GM18508 (cell line): ENCODE data around the gene UNC93B1.

Source experiments
- ATAC-seq: cut with Tn5 transposase; IDR thresholded peaks from one replicate; pipeline ENCODE4 v1.9.1; 2021; ENCODE audit warnings: moderate number of reproducible peaks; ENCODE audit not compliant: insufficient read depth, unreplicated experiment

The UNC93B1 gene

GRCh38 chr11:68011051-68011943 is 7.4 kb upstream of the UNC93B1 start:
- no peak for ATAC-seq

DNA sequence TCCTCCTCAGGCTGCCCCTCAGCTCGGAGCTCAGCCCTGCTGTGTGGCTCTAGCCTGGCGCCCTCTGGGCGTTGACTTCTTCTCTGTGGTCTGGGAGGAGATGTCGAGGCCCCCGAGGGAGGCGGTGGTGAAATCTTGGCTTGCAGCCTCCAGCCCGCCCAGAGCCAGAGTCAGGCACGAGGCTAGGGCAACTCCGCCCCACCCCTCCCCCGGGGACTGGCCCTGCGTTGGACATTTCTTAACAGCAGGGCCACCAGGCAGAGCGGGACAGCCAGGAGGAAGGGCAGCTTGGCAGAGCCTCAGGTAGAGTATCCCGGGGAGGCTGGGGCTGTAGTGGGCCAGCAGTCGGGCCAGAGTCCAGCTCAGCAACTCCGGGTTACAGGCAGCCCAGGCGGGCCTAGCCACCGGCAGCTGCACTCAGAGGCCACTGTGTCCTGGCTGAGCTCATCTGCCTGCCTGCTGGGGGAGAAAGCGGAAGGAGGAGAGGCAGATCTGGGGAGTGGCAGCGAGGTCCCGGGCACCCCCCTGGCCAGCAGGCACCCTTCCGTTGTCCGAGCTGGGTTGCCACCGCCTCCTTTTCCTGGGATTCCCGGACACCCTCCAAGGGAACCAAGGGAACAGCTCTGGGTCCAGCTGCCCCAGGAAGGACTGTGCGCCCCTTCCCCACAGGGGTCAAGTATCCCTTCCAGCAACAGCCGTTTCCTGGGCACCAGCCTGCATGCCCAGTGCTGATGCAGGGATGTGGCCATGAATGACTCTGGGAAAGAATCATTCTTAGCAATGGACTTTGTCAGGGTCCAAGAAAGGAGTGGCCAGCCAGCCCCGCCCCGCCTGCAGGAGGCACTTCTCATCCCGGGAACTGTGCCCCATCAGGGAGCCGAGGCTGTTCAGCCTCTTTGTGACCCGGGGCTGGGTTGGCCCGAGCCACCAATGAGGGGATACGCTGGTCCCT is 6.5 kb upstream of the UNC93B1 start, which contains the start of gene ALDH3B1:
Gene ALDH3B1 (plus strand): TSS at position 238 of the 952 bp plus-strand sequence. CDS start 4,971 bp downstream, outside the sequence.
- ATAC-seq: no peak

- no peak for ATAC-seq
Measured at GRCh38 chr11:68009391-68010089, 5.6 kb upstream of the UNC93B1 start.

DNA sequence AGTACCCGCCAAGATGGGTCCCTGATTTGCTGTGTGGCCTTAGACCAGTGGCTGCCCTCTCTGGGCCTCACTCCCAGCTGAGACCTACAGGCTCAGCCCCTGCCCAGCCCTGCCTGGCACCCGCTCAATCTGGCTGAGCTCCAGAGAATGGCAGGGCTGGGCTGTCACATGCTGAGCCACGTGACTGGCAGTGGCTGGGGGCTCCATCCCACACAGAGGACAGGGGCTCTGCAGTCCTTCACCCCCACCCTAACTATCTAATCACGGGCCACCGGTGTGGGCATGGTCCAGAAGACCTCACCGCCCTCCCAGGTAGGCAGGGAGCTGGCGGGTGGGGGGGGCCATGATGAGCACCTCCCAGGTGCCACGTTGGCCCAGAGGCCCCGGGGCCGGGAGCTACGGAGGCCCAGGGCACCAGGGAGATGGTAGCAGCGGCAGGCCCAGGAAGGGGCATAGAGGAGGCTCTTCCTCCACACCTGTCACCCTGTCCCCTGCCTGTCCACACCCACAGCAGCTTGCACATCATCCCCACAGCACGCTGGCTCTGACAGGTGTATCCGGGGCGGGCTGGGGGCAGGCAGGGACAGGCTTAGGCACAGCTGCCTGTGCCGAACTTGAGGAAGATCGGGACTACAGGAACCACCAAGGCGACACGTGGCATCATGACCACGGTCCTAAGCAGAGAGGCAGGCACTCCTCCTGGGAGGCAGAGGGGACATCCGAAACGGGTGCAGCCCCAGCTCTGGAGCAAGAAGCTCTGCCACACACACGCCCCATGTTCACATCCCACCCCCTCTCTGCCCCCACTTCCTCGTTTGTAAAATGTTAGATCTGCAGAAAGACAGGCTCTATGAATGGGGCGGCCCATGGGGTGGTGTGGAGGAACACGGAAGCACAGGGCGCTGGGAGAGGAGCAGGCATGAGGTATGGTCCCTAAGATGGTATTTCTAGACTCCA is 4.8 kb upstream of the UNC93B1 start:
- no peak for ATAC-seq

DNA sequence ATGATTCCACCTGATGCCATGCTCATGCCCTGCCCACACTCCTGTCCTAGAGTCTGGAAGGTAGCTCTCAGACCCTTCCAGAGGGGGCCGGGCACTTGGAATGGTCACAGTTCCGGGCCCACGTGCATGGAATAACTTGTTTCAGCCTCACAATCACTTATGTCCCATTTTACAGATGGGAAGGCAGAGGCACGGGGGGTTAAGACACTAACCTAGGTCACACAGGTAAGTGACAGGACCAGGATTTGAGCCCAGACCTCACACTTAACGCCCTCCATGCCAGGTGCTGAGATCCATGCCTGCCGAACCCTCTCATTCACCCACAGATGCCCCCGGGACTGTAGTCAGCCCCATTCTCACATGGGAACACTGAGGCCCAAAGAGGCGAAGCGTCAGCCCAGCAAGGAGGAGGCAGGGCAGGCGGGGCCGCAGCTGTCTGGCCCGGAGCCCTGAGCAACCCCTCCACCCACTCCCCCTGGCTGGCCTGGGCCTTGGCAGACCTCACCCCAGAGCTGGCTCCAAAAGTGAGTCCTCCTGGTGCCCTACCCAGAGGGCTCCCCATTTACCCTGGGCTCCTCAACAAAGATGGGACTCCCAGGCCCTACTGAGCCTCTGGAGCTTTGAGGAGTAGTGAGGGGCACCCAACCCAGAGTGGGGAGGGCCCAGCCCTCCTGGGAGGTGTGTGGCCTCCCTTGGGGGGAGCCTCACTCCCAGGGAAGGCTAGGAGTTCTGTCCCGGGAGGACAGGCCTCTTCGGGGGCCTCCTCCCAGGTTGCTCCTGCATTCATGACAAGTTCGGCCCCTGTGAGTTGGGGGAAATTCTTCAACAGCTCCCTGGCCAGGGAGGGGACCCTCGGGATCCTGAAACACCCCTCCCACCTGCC is 3.8 kb upstream of the UNC93B1 start:
- ATAC-seq: no peak

DNA sequence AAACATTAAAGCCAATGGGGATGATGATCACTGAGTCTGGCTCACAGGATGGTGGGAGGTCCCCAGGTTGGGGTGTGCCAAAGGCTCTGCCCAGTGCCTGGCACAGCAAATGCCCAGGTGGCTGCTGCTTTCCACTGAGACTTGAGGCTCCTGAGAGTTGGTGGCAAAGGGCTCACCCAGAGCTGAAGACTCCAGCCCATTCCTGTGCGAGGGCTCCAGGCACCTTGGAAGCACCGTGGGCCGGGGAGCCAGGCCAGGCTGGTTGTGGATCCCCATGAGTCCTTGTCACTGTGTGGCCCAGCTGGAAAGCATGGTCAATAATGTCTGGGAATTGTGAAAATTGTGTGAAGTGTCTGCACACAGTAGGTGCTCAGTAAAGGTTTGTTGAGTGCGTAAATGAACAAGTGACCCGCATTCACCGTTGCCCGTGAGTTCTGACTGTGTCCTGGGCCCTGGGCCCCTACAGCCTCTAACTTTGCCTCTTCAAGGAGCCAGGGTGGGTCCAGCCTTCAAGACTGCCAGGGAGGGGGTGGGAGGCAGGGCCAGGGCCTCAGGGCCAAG is 2.8 kb upstream of the UNC93B1 start:
- ATAC-seq: no peak

DNA sequence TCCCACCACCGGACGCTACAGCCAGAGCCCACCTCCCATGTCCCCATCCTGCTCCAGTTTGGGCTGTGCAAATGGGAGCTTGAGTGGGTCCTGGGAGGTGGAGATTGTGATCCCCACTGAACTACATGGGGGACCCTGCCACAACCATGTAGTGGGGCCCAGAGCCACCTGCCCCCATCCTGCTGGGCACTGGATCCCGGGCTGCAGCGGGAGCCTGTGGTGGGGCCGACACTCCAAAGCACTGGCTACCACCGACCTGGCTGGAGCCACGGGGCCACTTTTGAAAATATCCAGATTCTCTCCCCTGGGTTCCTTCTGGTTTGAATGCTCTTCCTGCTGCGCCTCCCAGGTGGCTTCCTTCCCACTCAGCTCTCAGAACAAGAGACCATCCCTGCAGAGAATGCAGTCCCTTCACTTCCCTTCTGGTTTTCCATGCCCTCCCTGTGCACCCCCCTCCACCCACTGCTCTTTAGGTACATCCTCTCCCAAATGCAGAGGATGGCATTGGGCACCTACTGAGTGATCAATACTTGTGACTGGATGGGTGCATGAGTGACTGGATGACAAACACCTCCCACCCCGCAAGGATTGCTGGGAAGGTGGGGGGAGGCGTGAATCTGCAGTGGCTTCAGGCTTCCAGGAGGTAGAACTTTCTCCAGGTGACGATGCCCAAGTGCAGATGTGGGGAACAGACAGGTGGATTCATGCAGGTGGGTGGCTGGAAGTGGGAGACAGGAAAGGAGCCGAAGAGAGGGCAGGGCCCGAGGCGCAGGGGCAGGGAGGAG is 846 bp upstream of the UNC93B1 start:
- no peak for ATAC-seq

- no peak for ATAC-seq
Measured at GRCh38 chr11:68002938-68003845, 705 bp downstream of the UNC93B1 start.

GRCh38 chr11:68002575-68002937 is 1.3 kb downstream of the UNC93B1 start:
- ATAC-seq: no peak

DNA sequence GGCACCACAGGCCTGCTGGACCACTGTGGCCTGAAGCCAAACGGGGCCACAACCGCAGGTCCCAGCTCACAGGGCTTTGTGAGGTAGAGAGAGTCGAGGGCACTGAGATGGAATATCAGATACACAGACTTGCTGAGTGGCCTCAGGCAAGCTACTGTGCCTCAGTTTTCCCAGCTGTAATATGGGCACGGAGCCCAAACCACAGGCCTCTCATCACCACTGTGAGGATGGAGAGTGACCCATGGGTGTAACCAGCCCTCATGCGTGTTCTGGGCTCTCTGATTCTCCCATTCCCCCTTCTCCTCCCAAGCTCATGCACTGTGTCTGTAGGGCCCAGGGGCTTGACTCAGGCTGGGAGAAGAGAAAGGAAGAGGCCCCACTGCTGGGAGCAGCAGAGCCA is 4.2 kb downstream of the UNC93B1 start:
- ATAC-seq: no peak

GRCh38 chr11:67999201-67999629 is 4.7 kb downstream of the UNC93B1 start:
- ATAC-seq: no peak

DNA sequence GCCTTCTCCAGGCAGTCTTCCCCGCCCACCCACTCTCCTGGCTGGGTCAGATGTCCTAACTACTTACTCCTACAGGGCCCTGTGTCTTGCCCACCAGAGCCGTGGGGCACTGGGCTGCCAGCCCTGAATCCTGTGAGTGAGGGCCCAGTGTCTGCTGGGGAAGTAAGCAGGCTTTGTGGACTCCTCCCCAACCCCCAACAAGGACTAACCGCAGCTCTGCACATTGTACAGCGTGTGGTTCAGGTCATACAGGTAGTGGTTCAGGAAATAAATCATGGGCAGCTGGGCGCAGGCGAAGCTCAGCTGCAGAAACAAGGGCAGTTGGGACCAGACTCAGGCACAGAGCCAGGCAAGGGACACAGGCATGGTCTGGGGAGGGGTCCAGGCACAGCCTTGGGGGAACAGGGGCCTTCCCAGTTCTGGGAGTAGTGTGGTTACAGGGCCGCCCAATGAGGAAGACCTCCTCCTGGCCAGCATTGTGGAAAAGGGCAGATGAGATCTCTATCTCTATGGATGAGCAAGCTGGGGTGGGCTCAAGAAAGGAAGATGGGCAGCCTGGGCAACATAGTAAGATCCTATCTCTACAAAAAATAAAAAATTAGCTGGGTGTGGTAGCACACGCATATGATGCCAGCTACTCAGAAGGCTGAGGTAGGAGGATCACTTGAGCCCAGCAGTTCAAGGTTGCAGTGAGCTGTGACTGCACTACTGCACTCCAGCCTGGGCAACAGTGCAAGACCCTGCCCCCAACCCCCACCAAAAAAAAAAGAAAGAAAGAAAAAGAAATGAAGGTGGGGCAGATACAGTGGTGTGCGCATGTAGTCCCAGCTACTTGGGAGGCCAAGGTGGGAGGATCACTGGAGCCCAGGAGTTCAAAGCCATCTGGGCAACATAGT is 5.5 kb downstream of the UNC93B1 start:
- no peak for ATAC-seq

DNA sequence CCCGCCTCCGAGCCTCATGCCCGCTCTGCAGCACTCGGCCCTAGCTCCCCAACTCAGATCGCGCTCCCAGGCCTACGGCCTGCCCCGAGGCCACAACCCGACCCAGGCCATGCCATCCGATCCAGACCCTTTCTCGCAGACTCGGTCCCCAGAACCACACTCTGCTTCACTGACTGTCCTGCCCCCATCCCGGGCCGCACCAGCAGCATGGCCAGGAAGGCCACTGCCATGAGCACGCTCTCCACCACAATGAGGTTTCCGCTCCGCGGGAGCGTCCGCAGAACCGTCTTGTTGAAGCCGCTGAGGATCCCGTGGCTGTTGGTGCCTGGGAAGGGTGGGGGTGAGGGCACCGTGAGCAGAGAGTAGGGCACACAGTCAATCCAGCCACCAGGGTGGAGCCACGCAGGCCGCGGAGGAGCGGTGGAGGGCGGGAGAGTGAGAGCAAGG is 6.4 kb downstream of the UNC93B1 start:
- no peak for ATAC-seq

- ATAC-seq: no peak
Measured at GRCh38 chr11:67996622-67997474, 7.0 kb downstream of the UNC93B1 start.
